ENCODE results near the gene ZNF217. TPM values are rescaled to one million over a fixed set of nuclear protein-coding genes. Genes with fewer than 3 reads are reported as not detected.

ZNF217 gene
- total and polyA plus RNA-seq, 2 donors (not counting 1 experiment from before 2014, with no cell fraction given), result 14.5 to 22.0 TPM

DNA sequence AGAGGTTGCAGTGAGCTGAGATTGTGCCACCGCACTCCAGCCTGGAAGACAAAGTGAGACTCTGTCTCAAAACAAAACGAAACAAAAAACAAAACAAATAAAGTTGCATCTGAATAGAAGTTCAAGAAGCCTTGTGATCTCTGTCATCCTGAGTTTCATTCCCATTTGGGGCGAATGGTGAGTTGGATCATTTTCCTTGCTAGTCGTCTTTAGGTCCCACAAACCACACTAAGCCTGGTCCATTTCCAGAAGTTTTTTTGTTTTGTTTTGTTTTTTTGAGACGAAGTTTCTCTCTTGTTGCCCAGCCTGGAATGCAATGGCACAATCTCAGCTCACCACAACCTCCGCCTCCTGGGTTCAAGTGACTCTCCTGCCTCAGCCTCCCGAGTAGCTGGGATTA is 33.8 kb downstream of the ZNF217 start:
- DNase-seq (ENCODE audit: low read depth in 2 of 2), result peak; percentile 48 to 67
- Histone ChIP-seq H2AFZ (ENCODE audit: low read length) (no peak overlapping the region), H3K9me3 (ENCODE audit: control insufficient read depth, insufficient read depth, low read depth, low read length) (no peaks in the 10 kb centered on the region), H3K36me3 (ENCODE audit: control insufficient read depth, insufficient read depth, low read length) (no peaks in the 10 kb centered on the region), H3K4me3 (replicated peaks in 1 of 4; ENCODE audit: control extremely low read depth in 1 of 4, insufficient read depth in 1 of 4, low read depth in 3 of 4, low read length in 4 of 4) (no peak overlapping the region), H3K4me1 (ENCODE audit: control insufficient read depth, extremely low read depth, insufficient read depth, low read length) (no peaks in the 10 kb centered on the region), H3K27ac (ENCODE audit: insufficient read depth, low read length) (no peak overlapping the region), H3K79me2 (ENCODE audit: control insufficient read depth, insufficient read depth, low read length) (no peaks in the 10 kb centered on the region), H3K4me2 (ENCODE audit: extremely low read depth, insufficient read depth, low read length) (no peak overlapping the region), H3K9ac (ENCODE audit: insufficient read depth, low read length) (no peak overlapping the region), H4K20me1 (ENCODE audit: control insufficient read depth, extremely low read depth, insufficient read depth, low read length) (no peaks in the 10 kb centered on the region), H3K27me3 (ENCODE audit: control insufficient read depth, insufficient read depth, low read length) (no peaks in the 10 kb centered on the region)
- TF ChIP-seq, protein P1, sequence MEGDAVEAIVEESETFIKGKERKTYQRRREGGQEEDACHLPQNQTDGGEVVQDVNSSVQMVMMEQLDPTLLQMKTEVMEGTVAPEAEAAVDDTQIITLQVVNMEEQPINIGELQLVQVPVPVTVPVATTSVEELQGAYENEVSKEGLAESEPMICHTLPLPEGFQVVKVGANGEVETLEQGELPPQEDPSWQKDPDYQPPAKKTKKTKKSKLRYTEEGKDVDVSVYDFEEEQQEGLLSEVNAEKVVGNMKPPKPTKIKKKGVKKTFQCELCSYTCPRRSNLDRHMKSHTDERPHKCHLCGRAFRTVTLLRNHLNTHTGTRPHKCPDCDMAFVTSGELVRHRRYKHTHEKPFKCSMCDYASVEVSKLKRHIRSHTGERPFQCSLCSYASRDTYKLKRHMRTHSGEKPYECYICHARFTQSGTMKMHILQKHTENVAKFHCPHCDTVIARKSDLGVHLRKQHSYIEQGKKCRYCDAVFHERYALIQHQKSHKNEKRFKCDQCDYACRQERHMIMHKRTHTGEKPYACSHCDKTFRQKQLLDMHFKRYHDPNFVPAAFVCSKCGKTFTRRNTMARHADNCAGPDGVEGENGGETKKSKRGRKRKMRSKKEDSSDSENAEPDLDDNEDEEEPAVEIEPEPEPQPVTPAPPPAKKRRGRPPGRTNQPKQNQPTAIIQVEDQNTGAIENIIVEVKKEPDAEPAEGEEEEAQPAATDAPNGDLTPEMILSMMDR (conservative IDR thresholded peaks at IDR 0.05 in 1 of 2, IDR thresholded peaks at IDR 0.05 in 1 of 2; ENCODE audit: low read depth in 1 of 2, low read length in 2 of 2), result no peak
- TF ChIP-seq EZH2 (IDR thresholded peaks at IDR 0.05; ENCODE audit: low read length, missing control alignments), result no peak

DNA sequence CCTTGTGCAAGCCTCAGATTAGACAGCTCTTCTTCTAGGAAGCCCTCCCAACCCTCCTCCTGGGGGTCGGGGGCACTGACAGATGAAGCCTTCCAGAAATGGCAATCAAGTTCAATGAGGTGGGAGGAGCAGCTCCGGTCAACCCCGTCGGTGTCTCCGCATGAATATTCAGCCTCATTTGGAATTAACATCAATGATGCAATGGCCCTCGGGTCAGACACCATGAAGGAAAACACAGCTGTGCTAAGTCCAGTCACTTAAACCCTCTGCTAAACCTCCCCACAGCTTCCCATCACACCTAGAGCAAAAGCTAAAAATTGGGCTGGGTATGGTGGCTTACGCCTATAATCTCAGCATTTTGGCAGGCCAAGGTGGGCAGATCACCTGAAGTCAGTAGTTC is 36.5 kb downstream of the ZNF217 start:
- Histone ChIP-seq H3K4me3 (replicated peaks in 1 of 4; ENCODE audit: control extremely low read depth in 1 of 4, insufficient read depth in 1 of 4, low read depth in 3 of 4, low read length in 4 of 4) (no peak overlapping the region), H3K79me2 (ENCODE audit: control insufficient read depth, insufficient read depth, low read length) (no peaks in the 10 kb centered on the region), H3K4me1 (ENCODE audit: control insufficient read depth, extremely low read depth, insufficient read depth, low read length) (no peaks in the 10 kb centered on the region), H3K4me2 (ENCODE audit: extremely low read depth, insufficient read depth, low read length) (no peak overlapping the region), H3K9ac (ENCODE audit: insufficient read depth, low read length) (no peak overlapping the region), H2AFZ (ENCODE audit: low read length) (no peak overlapping the region), H3K36me3 (ENCODE audit: control insufficient read depth, insufficient read depth, low read length) (no peaks in the 10 kb centered on the region), H3K27ac (ENCODE audit: insufficient read depth, low read length) (no peak overlapping the region), H3K27me3 (ENCODE audit: control insufficient read depth, insufficient read depth, low read length) (no peaks in the 10 kb centered on the region), H3K9me3 (ENCODE audit: control insufficient read depth, insufficient read depth, low read depth, low read length) (no peaks in the 10 kb centered on the region), H4K20me1 (ENCODE audit: control insufficient read depth, extremely low read depth, insufficient read depth, low read length) (no peaks in the 10 kb centered on the region)
- DNase-seq (ENCODE audit: low read depth in 2 of 2), result no peak
- TF ChIP-seq, protein P1 (conservative IDR thresholded peaks at IDR 0.05 in 1 of 2, IDR thresholded peaks at IDR 0.05 in 1 of 2; ENCODE audit: low read depth in 1 of 2, low read length in 2 of 2), result no peak

DNA sequence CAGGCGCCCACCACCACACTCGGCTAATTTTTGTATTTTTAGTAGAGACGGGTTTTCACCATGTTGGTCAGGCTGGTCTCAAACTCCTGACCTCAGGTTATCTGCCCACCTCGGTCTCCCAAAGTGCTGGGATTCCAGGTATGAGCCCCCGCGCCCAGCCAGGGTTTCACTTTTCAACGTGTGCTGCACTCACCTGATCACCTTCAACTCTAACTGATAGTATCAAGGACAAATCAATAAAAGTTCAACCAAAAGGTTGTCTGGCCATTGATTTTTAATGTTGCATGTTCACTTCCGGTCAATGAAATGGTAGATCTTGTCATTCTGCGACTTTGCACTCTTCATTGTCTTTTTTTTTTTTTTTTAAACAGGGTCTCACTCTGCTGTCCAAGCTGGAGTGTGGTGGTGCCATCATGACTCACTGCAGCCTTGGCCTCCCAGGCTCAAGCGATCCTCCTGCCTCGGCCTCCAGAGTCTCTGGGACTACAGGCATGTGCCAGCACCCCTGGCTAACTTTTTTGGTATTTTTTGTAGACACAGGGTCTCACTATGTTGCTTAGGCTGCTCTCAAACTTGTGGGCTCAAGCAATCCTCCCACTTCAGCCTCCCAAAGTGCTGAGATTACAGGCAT is 37.3 kb downstream of the ZNF217 start:
- TF ChIP-seq, protein P1 (conservative IDR thresholded peaks at IDR 0.05 in 1 of 2, IDR thresholded peaks at IDR 0.05 in 1 of 2; ENCODE audit: low read depth in 1 of 2, low read length in 2 of 2), result no peak
- TF ChIP-seq EZH2 (IDR thresholded peaks at IDR 0.05; ENCODE audit: low read length, missing control alignments), result no peak
- H3K9me3 ChIP-seq (ENCODE audit: control insufficient read depth, insufficient read depth, low read depth, low read length), result no peaks in the 10 kb centered on the region
- no peak overlapping the region for H3K9ac ChIP-seq (ENCODE audit: insufficient read depth, low read length)
- H3K27ac ChIP-seq (ENCODE audit: insufficient read depth, low read length), result no peak overlapping the region
- H3K4me2 ChIP-seq (ENCODE audit: extremely low read depth, insufficient read depth, low read length), result no peak overlapping the region
- H3K79me2 ChIP-seq (ENCODE audit: control insufficient read depth, insufficient read depth, low read length), result no peaks in the 10 kb centered on the region
- no peaks in the 10 kb centered on the region for H3K36me3 ChIP-seq (ENCODE audit: control insufficient read depth, insufficient read depth, low read length)
- H3K27me3 ChIP-seq (ENCODE audit: control insufficient read depth, insufficient read depth, low read length), result no peaks in the 10 kb centered on the region
- H4K20me1 ChIP-seq (ENCODE audit: control insufficient read depth, extremely low read depth, insufficient read depth, low read length), result no peaks in the 10 kb centered on the region
- H2AFZ ChIP-seq (ENCODE audit: low read length), result no peak overlapping the region
- DNase-seq (ENCODE audit: low read depth in 2 of 2), result no peak
- no peak overlapping the region for H3K4me3 ChIP-seq (replicated peaks in 1 of 4; ENCODE audit: control extremely low read depth in 1 of 4, insufficient read depth in 1 of 4, low read depth in 3 of 4, low read length in 4 of 4)
- no peaks in the 10 kb centered on the region for H3K4me1 ChIP-seq (ENCODE audit: control insufficient read depth, extremely low read depth, insufficient read depth, low read length)

Data from fibroblast of lung (primary cell).